ENCODE data around the gene SNAI1. TPM values are rescaled to one million over a fixed set of nuclear protein-coding genes. Genes with fewer than 3 reads are reported as not detected.

Gene SNAI1
- total RNA-seq, 1 donor from 2014 or later: 3.9 TPM

DNA sequence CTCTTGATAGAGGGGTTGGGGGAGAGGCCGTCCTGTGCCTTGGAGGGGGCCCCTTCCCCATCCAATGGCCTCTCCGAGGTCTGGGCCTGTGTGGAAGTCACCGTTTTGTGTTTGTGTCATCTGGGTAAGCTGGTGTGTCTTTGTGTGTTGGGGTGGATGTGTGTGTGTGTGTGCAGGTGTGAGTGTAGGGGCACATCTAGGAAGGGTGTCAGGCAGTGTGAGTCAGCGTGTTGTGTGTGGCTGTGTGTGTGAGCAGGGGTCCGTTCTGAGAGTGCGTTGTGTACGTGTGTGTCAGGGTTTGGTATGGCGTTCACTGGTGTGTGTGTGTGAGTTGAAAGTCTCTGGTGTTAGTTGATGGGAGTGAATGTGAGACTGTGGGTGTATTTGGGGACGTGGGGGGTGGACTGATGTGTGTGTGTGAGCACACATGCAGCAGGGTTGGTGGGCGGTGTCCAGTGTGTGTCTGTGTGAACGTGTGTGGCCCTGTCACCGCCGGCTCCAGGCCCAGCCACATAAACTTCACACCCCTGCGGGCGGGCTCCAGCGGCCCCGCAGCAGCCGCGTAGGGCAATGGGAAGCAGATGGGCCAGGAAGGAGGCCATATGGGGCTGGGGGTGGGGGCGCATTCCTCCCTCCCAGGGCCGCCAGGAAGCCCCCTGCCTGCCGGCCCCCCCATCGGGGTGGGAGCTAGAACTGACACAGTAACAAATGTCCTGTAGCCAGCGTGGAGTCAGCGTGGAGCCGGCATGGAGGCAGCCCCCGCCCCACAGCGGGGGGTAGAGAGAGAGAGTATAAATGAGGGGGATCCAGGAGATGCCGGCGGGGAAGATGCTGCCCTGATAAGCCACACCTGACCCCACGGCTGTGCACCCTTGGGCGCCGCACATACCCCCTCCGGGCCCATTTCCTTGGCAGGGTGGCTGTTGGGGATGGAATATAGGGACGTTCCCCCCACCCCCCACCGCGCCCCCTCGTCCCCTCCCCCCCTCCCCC, 32.1 kb downstream of the SNAI1 start:
- H3K9me3 Mint-ChIP-seq (ENCODE audit: unreplicated experiment): peaks cover 2% of the 10 kb centered on the region
- H3K27me3 Mint-ChIP-seq (ENCODE audit: unreplicated experiment): peaks cover 8% of the 10 kb centered on the region
- peak overlapping the region; percentile 71 for H3K4me3 Mint-ChIP-seq (ENCODE audit: unreplicated experiment)
- peaks cover 16% of the 10 kb centered on the region for H3K4me1 Mint-ChIP-seq (ENCODE audit: low read depth, unreplicated experiment)
- peak; percentile 59 for DNase-seq
- peak overlapping the region; percentile 92 for H3K27ac Mint-ChIP-seq (ENCODE audit: unreplicated experiment)
- H3K36me3 Mint-ChIP-seq (ENCODE audit: unreplicated experiment): no peaks in the 10 kb centered on the region
- TF ChIP-seq CTCF (IDR thresholded peaks at IDR 0.05; ENCODE audit: partially characterized antibody, unreplicated experiment): no peak

- H3K27ac Mint-ChIP-seq (ENCODE audit: unreplicated experiment): peak overlapping the region; percentile 82
- H3K36me3 Mint-ChIP-seq (ENCODE audit: unreplicated experiment): no peaks in the 10 kb centered on the region
- peaks cover 2% of the 10 kb centered on the region for H3K9me3 Mint-ChIP-seq (ENCODE audit: unreplicated experiment)
- H3K4me1 Mint-ChIP-seq (ENCODE audit: low read depth, unreplicated experiment): peaks cover 18% of the 10 kb centered on the region
- no peak for TF ChIP-seq CTCF (IDR thresholded peaks at IDR 0.05; ENCODE audit: partially characterized antibody, unreplicated experiment)
- DNase-seq: no peak
- peaks cover 8% of the 10 kb centered on the region for H3K27me3 Mint-ChIP-seq (ENCODE audit: unreplicated experiment)
- peak overlapping the region; percentile 25 for H3K4me3 Mint-ChIP-seq (ENCODE audit: unreplicated experiment)
Measured at GRCh38 chr20:50015636-50015992, 32.8 kb downstream of the SNAI1 start.

DNA sequence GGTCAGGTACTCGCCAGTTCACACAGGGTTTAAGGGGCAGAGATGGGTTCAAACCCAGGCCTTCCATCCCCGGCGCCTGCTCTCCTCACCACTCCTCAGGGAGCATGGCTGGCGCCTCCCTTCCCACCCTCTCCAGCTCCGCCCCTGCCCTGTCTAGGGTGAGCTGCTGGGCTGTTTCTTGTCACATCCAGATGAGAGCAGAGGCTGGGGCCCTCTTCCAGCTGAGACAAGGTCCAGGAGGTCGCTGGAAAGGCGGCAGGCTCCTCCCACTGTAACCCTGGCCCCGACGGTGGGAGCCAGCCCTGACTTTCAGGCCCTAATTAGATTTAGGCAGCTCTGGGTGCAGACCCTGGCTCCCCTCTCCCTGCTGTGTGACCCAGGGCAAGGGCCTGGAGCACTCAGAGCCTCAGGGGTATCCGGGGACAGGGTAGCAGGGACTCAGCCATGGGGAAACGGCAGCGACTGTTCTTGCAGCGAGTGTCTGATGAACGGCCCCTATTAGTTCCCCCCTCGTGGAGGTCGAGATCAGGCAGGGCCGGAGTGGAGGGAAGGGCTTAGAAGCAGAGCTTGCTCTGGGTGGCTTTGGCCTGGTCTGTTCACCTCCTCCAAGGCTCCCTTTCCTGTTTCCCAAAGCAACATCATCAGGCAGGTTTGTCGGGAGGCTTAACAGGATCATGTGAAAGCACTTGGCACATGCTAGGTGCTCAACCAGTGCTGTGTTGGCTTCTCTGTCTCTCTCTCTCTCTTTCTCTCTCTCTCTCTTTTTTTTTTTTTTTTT, 33.4 kb downstream of the SNAI1 start:
- Mint-ChIP-seq H3K36me3 (ENCODE audit: unreplicated experiment) (no peaks in the 10 kb centered on the region), H3K27me3 (ENCODE audit: unreplicated experiment) (peaks cover 8% of the 10 kb centered on the region), H3K27ac (ENCODE audit: unreplicated experiment) (peak overlapping the region; percentile 64), H3K4me3 (ENCODE audit: unreplicated experiment) (no peak overlapping the region), H3K9me3 (ENCODE audit: unreplicated experiment) (peaks cover 2% of the 10 kb centered on the region), H3K4me1 (ENCODE audit: low read depth, unreplicated experiment) (peaks cover 20% of the 10 kb centered on the region)
- no peak for TF ChIP-seq CTCF (IDR thresholded peaks at IDR 0.05; ENCODE audit: partially characterized antibody, unreplicated experiment)
- DNase-seq: peak; percentile 59

- DNase-seq: no peak
- Mint-ChIP-seq H3K27me3 (ENCODE audit: unreplicated experiment) (peaks cover 8% of the 10 kb centered on the region), H3K27ac (ENCODE audit: unreplicated experiment) (no peak overlapping the region), H3K9me3 (ENCODE audit: unreplicated experiment) (peaks cover 2% of the 10 kb centered on the region), H3K4me3 (ENCODE audit: unreplicated experiment) (no peak overlapping the region), H3K36me3 (ENCODE audit: unreplicated experiment) (no peaks in the 10 kb centered on the region), H3K4me1 (ENCODE audit: low read depth, unreplicated experiment) (peaks cover 18% of the 10 kb centered on the region)
- no peak for TF ChIP-seq CTCF (IDR thresholded peaks at IDR 0.05; ENCODE audit: partially characterized antibody, unreplicated experiment)
Measured at GRCh38 chr20:50017160-50017559, 34.4 kb downstream of the SNAI1 start.

All from glutamatergic neuron (in vitro differentiated cells).